Measurements from ENCODE around the gene NFKB1.

The NFKB1 gene

DNA sequence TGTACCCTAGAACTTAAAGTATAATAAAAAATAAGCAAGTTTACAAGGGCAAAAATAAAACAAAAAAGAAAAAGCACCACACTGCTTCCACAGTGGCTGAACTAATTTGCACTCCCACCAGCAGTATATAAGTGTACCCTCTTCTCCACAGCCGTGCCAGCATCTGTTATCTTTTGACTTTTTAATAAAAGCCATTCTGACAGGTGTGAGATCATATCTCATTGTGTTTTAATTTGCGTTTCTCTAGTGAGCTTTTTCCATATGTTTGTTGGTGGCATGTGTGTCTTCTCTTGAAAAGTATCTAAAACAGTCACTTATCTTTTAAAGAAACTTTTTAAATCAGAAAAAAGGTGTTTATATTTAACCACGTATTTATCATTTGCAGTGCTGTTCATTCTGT lies 71.3 kb downstream of the NFKB1 start:
- Histone ChIP-seq H3K36me3 (ENCODE audit: insufficient read depth, low read depth, low read length) (no peaks in the 10 kb centered on the region), H3K4me1 (ENCODE audit: insufficient read depth, low read length) (0 out of 2 replicates have a peak, but pooled peaks cover 7% of the 10 kb centered on the region), H3K9me3 (ENCODE audit: insufficient read depth, low read depth, low read length) (no peaks in the 10 kb centered on the region), H3K9ac (ENCODE audit: low read depth, low read length) (no peak overlapping the region), H3K27me3 (ENCODE audit: insufficient read depth, low read length) (no peaks in the 10 kb centered on the region), H3K4me3 (ENCODE audit: low read length) (no peak overlapping the region), H3K27ac (ENCODE audit: low read length) (no peak overlapping the region)

DNA sequence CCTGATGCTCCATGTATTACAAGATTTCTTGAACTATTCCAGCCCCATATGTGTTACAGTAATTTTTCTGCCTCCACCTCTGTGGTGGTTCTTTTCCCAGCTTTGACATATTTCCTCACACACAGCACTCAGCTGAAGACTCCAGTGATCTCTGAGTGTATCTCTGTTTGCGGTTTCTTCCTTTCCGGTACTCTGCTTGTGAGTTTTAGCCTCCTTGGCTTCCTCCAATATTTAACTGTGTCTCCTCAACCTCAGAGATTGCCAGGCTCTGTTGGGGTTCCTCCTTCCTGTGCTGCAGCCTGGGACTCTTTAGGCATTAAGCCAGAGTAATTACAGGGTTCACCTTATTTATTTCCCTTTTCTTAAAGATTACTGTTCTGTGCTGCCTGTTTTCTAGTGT lies 73.2 kb downstream of the NFKB1 start:
- no peaks in the 10 kb centered on the region for H3K9me3 ChIP-seq (ENCODE audit: insufficient read depth, low read depth, low read length)
- H3K27me3 ChIP-seq (ENCODE audit: insufficient read depth, low read length): no peaks in the 10 kb centered on the region
- H3K4me3 ChIP-seq (ENCODE audit: low read length): no peak overlapping the region
- H3K36me3 ChIP-seq (ENCODE audit: insufficient read depth, low read depth, low read length): no peaks in the 10 kb centered on the region
- no peak overlapping the region for H3K27ac ChIP-seq (ENCODE audit: low read length)
- peaks cover 9% of the 10 kb centered on the region; the same call in 1 of the 2 replicates for H3K4me1 ChIP-seq (ENCODE audit: insufficient read depth, low read length)
- H3K9ac ChIP-seq (ENCODE audit: low read depth, low read length): no peak overlapping the region

DNA sequence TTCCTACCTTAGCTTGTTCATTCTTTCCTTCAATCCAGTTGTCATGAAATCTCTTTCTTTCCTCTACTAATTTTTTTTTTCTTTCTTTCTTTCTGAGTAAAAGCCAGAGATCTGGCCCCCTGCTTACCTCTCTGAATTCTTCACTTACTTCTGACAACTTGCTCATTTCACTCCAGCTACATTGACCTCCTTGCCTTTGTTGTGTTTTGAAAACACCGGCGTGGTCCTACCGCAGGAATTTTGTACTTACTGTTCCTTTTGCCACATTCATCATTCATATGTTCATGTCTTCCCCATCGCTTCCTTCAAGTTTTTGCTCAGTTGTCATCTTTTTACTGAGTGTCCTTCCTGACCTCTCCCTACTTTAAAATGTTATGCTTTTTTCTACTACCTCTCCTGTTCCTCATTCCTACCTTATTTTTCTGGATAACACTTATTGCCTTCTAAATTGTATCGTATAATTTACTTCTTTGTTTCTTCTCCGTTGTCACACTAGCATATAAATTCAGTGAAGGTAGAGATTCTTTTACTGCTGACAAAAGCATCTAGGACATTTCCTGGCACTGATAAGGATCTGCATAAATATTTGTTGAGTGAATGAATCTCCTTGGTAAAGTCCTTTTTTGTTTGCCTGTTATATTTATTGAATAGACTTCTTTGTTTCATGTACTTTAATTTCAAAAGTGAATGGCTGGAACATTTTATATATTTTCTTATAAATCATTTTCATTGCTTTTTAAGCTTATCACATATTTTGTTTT lies 74.4 kb downstream of the NFKB1 start:
- H3K9ac ChIP-seq (ENCODE audit: low read depth, low read length): no peak overlapping the region

DNA sequence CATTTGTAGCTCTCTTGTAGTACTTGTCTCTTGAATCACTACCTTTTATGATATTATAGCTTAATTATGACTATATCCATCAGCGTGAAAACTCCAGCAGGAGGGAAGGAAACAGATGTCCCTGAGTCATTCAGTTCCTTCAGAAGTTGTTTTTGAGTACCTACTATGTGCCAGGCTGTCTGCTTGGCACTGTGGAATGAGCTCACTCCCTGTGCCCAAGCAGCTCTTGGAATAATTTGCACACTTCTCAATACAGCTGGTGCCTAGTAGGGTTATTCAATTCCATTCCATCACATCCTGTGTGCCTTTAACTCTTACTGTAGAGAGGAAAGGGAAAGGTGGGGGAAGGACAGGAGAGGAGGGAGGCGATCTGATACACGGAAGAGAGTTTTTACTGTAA lies 77.1 kb downstream of the NFKB1 start:
- Histone ChIP-seq H3K27ac (ENCODE audit: low read length) (no peak overlapping the region), H3K9ac (ENCODE audit: low read depth, low read length) (no peak overlapping the region), H3K4me3 (ENCODE audit: low read length) (peak overlapping the region; percentile 29; the same call in 1 of the 2 replicates), H3K36me3 (ENCODE audit: insufficient read depth, low read depth, low read length) (no peaks in the 10 kb centered on the region), H3K27me3 (ENCODE audit: insufficient read depth, low read length) (no peaks in the 10 kb centered on the region), H3K9me3 (ENCODE audit: insufficient read depth, low read depth, low read length) (no peaks in the 10 kb centered on the region), H3K4me1 (ENCODE audit: insufficient read depth, low read length) (peaks cover 9% of the 10 kb centered on the region; the same call in 1 of the 2 replicates)

More for the DNA sequence above, 74.4 kb downstream of the NFKB1 start:
- Histone ChIP-seq H3K27ac (ENCODE audit: low read length) (no peak overlapping the region), H3K4me1 (ENCODE audit: insufficient read depth, low read length) (peaks cover 9% of the 10 kb centered on the region; the same call in 1 of the 2 replicates), H3K27me3 (ENCODE audit: insufficient read depth, low read length) (no peaks in the 10 kb centered on the region), H3K36me3 (ENCODE audit: insufficient read depth, low read depth, low read length) (no peaks in the 10 kb centered on the region), H3K4me3 (ENCODE audit: low read length) (no peak overlapping the region), H3K9me3 (ENCODE audit: insufficient read depth, low read depth, low read length) (no peaks in the 10 kb centered on the region)

DNA sequence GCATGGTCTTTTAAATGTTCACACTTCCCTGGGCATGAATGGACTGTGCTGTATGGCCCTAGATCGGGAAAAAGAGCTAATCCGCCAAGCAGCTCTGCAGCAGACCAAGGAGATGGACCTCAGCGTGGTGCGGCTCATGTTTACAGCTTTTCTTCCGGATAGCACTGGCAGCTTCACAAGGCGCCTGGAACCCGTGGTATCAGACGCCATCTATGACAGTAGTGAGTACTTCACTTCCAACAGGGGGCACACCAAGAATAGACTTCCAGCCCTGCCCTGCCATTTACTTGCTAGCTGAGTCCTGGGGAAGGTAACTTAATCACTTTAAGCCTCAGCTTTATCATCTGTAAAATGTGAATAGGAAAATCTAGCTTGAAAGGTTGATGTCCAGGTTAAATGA lies 77.7 kb downstream of the NFKB1 start:
- Histone ChIP-seq H3K9me3 (ENCODE audit: insufficient read depth, low read depth, low read length) (no peaks in the 10 kb centered on the region), H3K36me3 (ENCODE audit: insufficient read depth, low read depth, low read length) (no peaks in the 10 kb centered on the region), H3K27me3 (ENCODE audit: insufficient read depth, low read length) (no peaks in the 10 kb centered on the region), H3K4me3 (ENCODE audit: low read length) (peak overlapping the region; percentile 29; the same call in 1 of the 2 replicates), H3K27ac (ENCODE audit: low read length) (no peak overlapping the region), H3K4me1 (ENCODE audit: insufficient read depth, low read length) (peaks cover 9% of the 10 kb centered on the region; the same call in 1 of the 2 replicates), H3K9ac (ENCODE audit: low read depth, low read length) (no peak overlapping the region; the same call in 1 of the 2 replicates)

DNA sequence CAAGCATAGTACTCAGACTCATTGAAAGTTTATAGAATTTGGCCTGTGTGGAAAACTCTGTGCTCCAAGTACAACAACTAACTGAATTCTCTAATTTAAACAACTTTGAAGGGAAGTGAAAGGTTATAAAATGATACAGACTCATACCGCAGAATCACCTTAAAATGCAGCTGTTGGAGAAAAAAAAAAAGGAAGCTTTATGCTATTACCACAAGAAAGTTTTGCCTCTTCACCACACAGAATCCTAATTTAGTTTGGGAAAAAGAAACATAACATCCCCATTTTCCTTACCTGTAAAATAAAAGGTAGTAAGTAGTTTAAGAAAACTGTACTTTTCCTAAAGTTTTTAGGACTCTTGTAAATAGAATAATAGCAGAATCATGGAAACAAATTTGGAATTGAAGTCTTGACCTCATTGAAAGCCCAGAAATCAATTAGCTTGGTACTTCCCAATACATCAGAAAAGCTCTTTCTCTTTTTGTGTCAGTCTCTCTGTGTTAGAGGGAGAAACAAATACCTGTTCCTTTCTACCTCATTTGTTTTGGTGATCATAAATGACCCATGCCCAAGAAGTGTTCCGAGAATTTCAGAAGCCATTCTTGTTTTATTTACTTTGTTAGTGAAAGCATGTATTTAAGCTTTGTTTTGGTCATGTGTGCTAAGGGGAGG lies 78.8 kb downstream of the NFKB1 start:
- H3K4me1 ChIP-seq (ENCODE audit: insufficient read depth, low read length): peaks cover 9% of the 10 kb centered on the region; the same call in 1 of the 2 replicates
- no peak overlapping the region for H3K9ac ChIP-seq (ENCODE audit: low read depth, low read length)
- no peak overlapping the region for H3K4me3 ChIP-seq (ENCODE audit: low read length)
- H3K27me3 ChIP-seq (ENCODE audit: insufficient read depth, low read length): no peaks in the 10 kb centered on the region
- H3K36me3 ChIP-seq (ENCODE audit: insufficient read depth, low read depth, low read length): no peaks in the 10 kb centered on the region
- H3K9me3 ChIP-seq (ENCODE audit: insufficient read depth, low read depth, low read length): no peaks in the 10 kb centered on the region
- no peak overlapping the region for H3K27ac ChIP-seq (ENCODE audit: low read length)

DNA sequence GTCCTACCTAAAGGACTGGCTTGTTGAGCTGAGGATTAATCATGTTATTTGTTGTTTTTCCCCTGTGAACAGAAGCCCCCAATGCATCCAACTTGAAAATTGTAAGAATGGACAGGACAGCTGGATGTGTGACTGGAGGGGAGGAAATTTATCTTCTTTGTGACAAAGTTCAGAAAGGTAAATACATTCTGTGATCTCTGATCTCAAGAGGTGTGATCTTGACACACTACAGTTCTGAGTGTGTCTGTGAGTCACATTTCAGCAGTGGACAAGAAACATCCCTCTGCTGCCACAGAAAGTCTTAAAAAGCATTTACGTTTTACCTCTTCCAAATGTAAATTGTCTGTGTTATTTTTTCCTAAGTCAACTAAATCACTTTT lies 79.3 kb downstream of the NFKB1 start:
- no peaks in the 10 kb centered on the region for H3K27me3 ChIP-seq (ENCODE audit: insufficient read depth, low read length)
- H3K4me1 ChIP-seq (ENCODE audit: insufficient read depth, low read length): peaks cover 5% of the 10 kb centered on the region; the same call in 1 of the 2 replicates
- H3K27ac ChIP-seq (ENCODE audit: low read length): no peak overlapping the region
- no peaks in the 10 kb centered on the region for H3K36me3 ChIP-seq (ENCODE audit: insufficient read depth, low read depth, low read length)
- H3K9me3 ChIP-seq (ENCODE audit: insufficient read depth, low read depth, low read length): no peaks in the 10 kb centered on the region
- H3K9ac ChIP-seq (ENCODE audit: low read depth, low read length): no peak overlapping the region
- H3K4me3 ChIP-seq (ENCODE audit: low read length): no peak overlapping the region

DNA sequence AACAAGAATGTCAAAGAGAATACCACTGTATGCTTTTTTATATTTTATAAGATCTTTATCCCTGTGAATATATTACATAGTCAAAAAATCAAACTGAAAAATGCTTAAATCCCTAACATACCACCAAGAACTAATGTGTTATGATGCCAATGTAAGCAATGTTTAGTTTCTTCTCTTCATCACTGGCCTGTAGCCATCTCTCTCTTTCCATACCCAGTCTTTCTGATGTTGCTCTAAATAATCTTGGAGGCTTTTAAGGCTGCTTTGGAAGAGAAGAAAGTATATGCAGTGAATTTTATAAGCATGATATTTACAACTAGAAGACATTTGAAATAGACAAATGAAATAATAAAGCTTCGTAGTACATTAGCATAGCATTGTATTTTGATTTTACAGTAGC lies 82.9 kb downstream of the NFKB1 start:
- Histone ChIP-seq H3K36me3 (ENCODE audit: insufficient read depth, low read depth, low read length) (no peaks in the 10 kb centered on the region), H3K4me1 (ENCODE audit: insufficient read depth, low read length) (no peaks in the 10 kb centered on the region), H3K9me3 (ENCODE audit: insufficient read depth, low read depth, low read length) (no peaks in the 10 kb centered on the region), H3K27ac (ENCODE audit: low read length) (no peak overlapping the region), H3K27me3 (ENCODE audit: insufficient read depth, low read length) (no peaks in the 10 kb centered on the region), H3K9ac (ENCODE audit: low read depth, low read length) (no peak overlapping the region), H3K4me3 (ENCODE audit: low read length) (no peak overlapping the region)

DNA sequence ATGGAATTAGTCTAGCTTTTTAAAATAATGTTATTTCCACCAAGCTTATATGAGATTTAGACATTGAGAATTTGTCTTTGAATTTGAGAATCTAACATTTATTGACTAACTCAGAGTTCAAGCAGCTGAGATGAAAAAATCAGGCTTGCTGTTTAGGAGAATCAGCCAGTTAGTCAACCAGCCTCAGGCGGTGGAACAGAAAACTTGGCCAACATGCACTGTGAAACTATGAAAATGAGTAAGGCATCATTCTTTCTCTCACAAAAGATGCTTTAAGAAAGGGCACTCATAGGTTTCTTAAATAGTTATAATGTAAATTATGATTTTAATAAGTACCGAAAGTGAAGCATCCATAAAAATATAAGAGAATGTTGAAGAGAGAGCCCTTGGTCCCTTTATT lies 84.2 kb downstream of the NFKB1 start:
- Histone ChIP-seq H3K4me3 (ENCODE audit: low read length) (no peak overlapping the region), H3K36me3 (ENCODE audit: insufficient read depth, low read depth, low read length) (no peaks in the 10 kb centered on the region), H3K9me3 (ENCODE audit: insufficient read depth, low read depth, low read length) (no peaks in the 10 kb centered on the region), H3K9ac (ENCODE audit: low read depth, low read length) (no peak overlapping the region), H3K4me1 (ENCODE audit: insufficient read depth, low read length) (no peaks in the 10 kb centered on the region), H3K27me3 (ENCODE audit: insufficient read depth, low read length) (no peaks in the 10 kb centered on the region), H3K27ac (ENCODE audit: low read length) (no peak overlapping the region)

DNA sequence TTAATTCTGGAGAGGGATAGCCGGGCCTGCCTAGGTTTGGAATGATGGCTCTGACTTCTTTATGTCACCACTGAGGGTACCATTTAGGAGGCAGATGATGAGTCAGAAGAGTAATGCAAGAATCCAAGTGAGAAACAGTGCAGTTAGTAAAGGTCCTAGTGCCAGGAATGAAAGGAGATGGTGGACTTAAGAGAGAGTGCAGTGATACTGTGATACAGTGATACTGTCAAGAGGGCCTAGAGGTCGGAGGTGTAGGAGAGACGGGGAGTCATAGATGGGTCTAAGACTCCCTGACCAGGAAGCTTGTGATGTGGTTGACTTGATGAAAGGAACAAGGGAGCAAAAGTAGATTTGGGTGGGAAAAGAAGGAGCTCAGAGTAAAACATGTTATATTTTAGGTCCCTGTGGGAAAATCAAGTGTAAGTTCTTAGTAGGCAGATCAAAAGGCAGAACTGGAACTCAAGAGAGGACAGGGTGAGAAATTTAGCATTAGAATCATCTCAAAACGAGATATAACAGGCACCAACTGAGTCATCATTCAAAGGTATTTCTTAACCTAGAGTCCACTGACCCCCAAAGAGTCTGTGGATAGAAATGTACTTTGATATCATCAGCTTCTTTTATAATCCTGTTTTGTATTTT lies 85.0 kb downstream of the NFKB1 start:
- no peak overlapping the region for H3K27ac ChIP-seq (ENCODE audit: low read length)
- H3K9ac ChIP-seq (ENCODE audit: low read depth, low read length): no peak overlapping the region
- H3K36me3 ChIP-seq (ENCODE audit: insufficient read depth, low read depth, low read length): no peaks in the 10 kb centered on the region
- H3K4me1 ChIP-seq (ENCODE audit: insufficient read depth, low read length): no peaks in the 10 kb centered on the region
- 0 out of 2 replicates have a peak, but pooled peaks cover under 1% of the 10 kb centered on the region for H3K9me3 ChIP-seq (ENCODE audit: insufficient read depth, low read depth, low read length)
- H3K4me3 ChIP-seq (ENCODE audit: low read length): no peak overlapping the region
- H3K27me3 ChIP-seq (ENCODE audit: insufficient read depth, low read length): no peaks in the 10 kb centered on the region

DNA sequence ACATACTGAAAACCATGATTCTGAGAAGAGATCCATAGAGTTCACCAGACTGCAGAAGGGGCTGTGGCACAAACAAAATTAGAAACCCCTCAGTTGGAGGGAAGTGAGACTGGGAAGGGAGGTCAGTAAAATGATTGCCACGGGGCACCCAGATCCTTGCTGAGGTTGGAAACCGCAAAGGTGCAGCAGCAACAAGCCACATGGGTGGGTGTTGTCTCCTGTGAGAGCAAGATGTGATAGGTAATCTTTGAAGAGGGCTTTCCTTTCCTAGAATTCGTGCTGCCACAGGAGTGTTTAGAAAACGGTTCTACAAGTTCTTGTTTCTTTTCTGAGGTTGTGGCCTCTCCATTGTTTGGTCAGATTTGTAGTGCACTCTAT lies 85.5 kb downstream of the NFKB1 start:
- Histone ChIP-seq H3K36me3 (ENCODE audit: insufficient read depth, low read depth, low read length) (no peaks in the 10 kb centered on the region), H3K9ac (ENCODE audit: low read depth, low read length) (no peak overlapping the region), H3K4me1 (ENCODE audit: insufficient read depth, low read length) (no peaks in the 10 kb centered on the region)

More for the DNA sequence above, 85.5 kb downstream of the NFKB1 start:
- no peaks in the 10 kb centered on the region for H3K27me3 ChIP-seq (ENCODE audit: insufficient read depth, low read length)
- no peak overlapping the region for H3K27ac ChIP-seq (ENCODE audit: low read length)
- peaks cover 5% of the 10 kb centered on the region; the same call in 1 of the 2 replicates for H3K9me3 ChIP-seq (ENCODE audit: insufficient read depth, low read depth, low read length)
- no peak overlapping the region for H3K4me3 ChIP-seq (ENCODE audit: low read length)

Data from iPS-20b (cell line).